ENCODE measurements around the gene USP16.

Gene USP16

GRCh38 chr21:29033301-29033700, 8.8 kb downstream of the USP16 start:
- peaks cover 4% of the 10 kb centered on the region for H3K79me2 ChIP-seq (ENCODE audit: control insufficient read depth, insufficient read depth, low read length, unreplicated experiment)

GRCh38 chr21:29033871-29034270, 9.4 kb downstream of the USP16 start:
- Histone ChIP-seq H3K79me2 (ENCODE audit: control insufficient read depth, insufficient read depth, low read length, unreplicated experiment) (peaks cover 4% of the 10 kb centered on the region), H2AFZ (ENCODE audit: low read length, unreplicated experiment) (no peak overlapping the region), H3K4me1 (ENCODE audit: control insufficient read depth, insufficient read depth, low read length, unreplicated experiment) (no peaks in the 10 kb centered on the region), H3K27me3 (ENCODE audit: insufficient read depth, low read length) (no peaks in the 10 kb centered on the region), H3K36me3 (ENCODE audit: insufficient read depth, low read length) (peaks cover 8% of the 10 kb centered on the region), H3K27ac (ENCODE audit: low read depth, low read length) (no peak overlapping the region), H3K4me3 (ENCODE audit: low read depth, low read length) (no peak overlapping the region)

More at GRCh38 chr21:29033301-29033700, 8.8 kb downstream of the USP16 start:
- no peak overlapping the region for H3K27ac ChIP-seq (ENCODE audit: low read depth, low read length)
- peaks cover 6% of the 10 kb centered on the region for H3K36me3 ChIP-seq (ENCODE audit: insufficient read depth, low read length)
- H3K27me3 ChIP-seq (ENCODE audit: insufficient read depth, low read length) = no peaks in the 10 kb centered on the region
- no peak overlapping the region for H3K4me3 ChIP-seq (ENCODE audit: low read depth, low read length)
- no peak overlapping the region for H2AFZ ChIP-seq (ENCODE audit: low read length, unreplicated experiment)
- H3K4me1 ChIP-seq (ENCODE audit: control insufficient read depth, insufficient read depth, low read length, unreplicated experiment) = no peaks in the 10 kb centered on the region

GRCh38 chr21:29034678-29035077, 10.2 kb downstream of the USP16 start:
- Histone ChIP-seq H3K79me2 (ENCODE audit: control insufficient read depth, insufficient read depth, low read length, unreplicated experiment) (peaks cover under 1% of the 10 kb centered on the region), H2AFZ (ENCODE audit: low read length, unreplicated experiment) (no peak overlapping the region), H3K27me3 (ENCODE audit: insufficient read depth, low read length) (no peaks in the 10 kb centered on the region), H3K36me3 (ENCODE audit: insufficient read depth, low read length) (peaks cover 13% of the 10 kb centered on the region), H3K4me1 (ENCODE audit: control insufficient read depth, insufficient read depth, low read length, unreplicated experiment) (no peaks in the 10 kb centered on the region), H3K4me3 (ENCODE audit: low read depth, low read length) (no peak overlapping the region), H3K27ac (ENCODE audit: low read depth, low read length) (no peak overlapping the region)

GRCh38 chr21:29052224-29052623, 27.8 kb downstream of the USP16 start:
- H3K27ac ChIP-seq (ENCODE audit: low read depth, low read length) = no peak overlapping the region
- no peak overlapping the region for H2AFZ ChIP-seq (ENCODE audit: low read length, unreplicated experiment)
- H3K4me3 ChIP-seq (ENCODE audit: low read depth, low read length) = no peak overlapping the region
- H3K27me3 ChIP-seq (ENCODE audit: insufficient read depth, low read length) = no peaks in the 10 kb centered on the region
- no peaks in the 10 kb centered on the region for H3K79me2 ChIP-seq (ENCODE audit: control insufficient read depth, insufficient read depth, low read length, unreplicated experiment)
- H3K36me3 ChIP-seq (ENCODE audit: insufficient read depth, low read length) = peaks cover 57% of the 10 kb centered on the region
- H3K4me1 ChIP-seq (ENCODE audit: control insufficient read depth, insufficient read depth, low read length, unreplicated experiment) = no peaks in the 10 kb centered on the region

- Histone ChIP-seq H3K4me3 (ENCODE audit: low read depth, low read length) (no peak overlapping the region), H3K4me1 (ENCODE audit: control insufficient read depth, insufficient read depth, low read length, unreplicated experiment) (no peaks in the 10 kb centered on the region), H3K79me2 (ENCODE audit: control insufficient read depth, insufficient read depth, low read length, unreplicated experiment) (no peaks in the 10 kb centered on the region), H2AFZ (ENCODE audit: low read length, unreplicated experiment) (no peak overlapping the region), H3K27me3 (ENCODE audit: insufficient read depth, low read length) (no peaks in the 10 kb centered on the region), H3K36me3 (ENCODE audit: insufficient read depth, low read length) (peaks cover 57% of the 10 kb centered on the region), H3K27ac (ENCODE audit: low read depth, low read length) (no peak overlapping the region)
Observed at GRCh38 chr21:29053011-29053553, 28.6 kb downstream of the USP16 start.

- no peaks in the 10 kb centered on the region for H3K4me1 ChIP-seq (ENCODE audit: control insufficient read depth, insufficient read depth, low read length, unreplicated experiment)
- H3K4me3 ChIP-seq (ENCODE audit: low read depth, low read length) = no peak overlapping the region
- no peaks in the 10 kb centered on the region for H3K27me3 ChIP-seq (ENCODE audit: insufficient read depth, low read length)
- H3K27ac ChIP-seq (ENCODE audit: low read depth, low read length) = peak overlapping the region; percentile 3; the same call in 1 of the 2 replicates
- H2AFZ ChIP-seq (ENCODE audit: low read length, unreplicated experiment) = no peak overlapping the region
- no peaks in the 10 kb centered on the region for H3K79me2 ChIP-seq (ENCODE audit: control insufficient read depth, insufficient read depth, low read length, unreplicated experiment)
- peaks cover 53% of the 10 kb centered on the region for H3K36me3 ChIP-seq (ENCODE audit: insufficient read depth, low read length)
Observed at GRCh38 chr21:29053656-29054055, 29.2 kb downstream of the USP16 start.

- H2AFZ ChIP-seq (ENCODE audit: low read length, unreplicated experiment) = no peak overlapping the region
- H3K4me1 ChIP-seq (ENCODE audit: control insufficient read depth, insufficient read depth, low read length, unreplicated experiment) = no peaks in the 10 kb centered on the region
- H3K27me3 ChIP-seq (ENCODE audit: insufficient read depth, low read length) = no peaks in the 10 kb centered on the region
- no peak overlapping the region for H3K27ac ChIP-seq (ENCODE audit: low read depth, low read length)
- H3K4me3 ChIP-seq (ENCODE audit: low read depth, low read length) = no peak overlapping the region
- no peaks in the 10 kb centered on the region for H3K79me2 ChIP-seq (ENCODE audit: control insufficient read depth, insufficient read depth, low read length, unreplicated experiment)
- H3K36me3 ChIP-seq (ENCODE audit: insufficient read depth, low read length) = peaks cover 53% of the 10 kb centered on the region
Observed at GRCh38 chr21:29055080-29055479, 30.6 kb downstream of the USP16 start.

- no peak overlapping the region for H2AFZ ChIP-seq (ENCODE audit: low read length, unreplicated experiment)
- H3K27me3 ChIP-seq (ENCODE audit: insufficient read depth, low read length) = no peaks in the 10 kb centered on the region
- no peaks in the 10 kb centered on the region for H3K4me1 ChIP-seq (ENCODE audit: control insufficient read depth, insufficient read depth, low read length, unreplicated experiment)
- no peak overlapping the region for H3K4me3 ChIP-seq (ENCODE audit: low read depth, low read length)
- peaks cover 57% of the 10 kb centered on the region for H3K36me3 ChIP-seq (ENCODE audit: insufficient read depth, low read length)
- H3K27ac ChIP-seq (ENCODE audit: low read depth, low read length) = no peak overlapping the region
- no peaks in the 10 kb centered on the region for H3K79me2 ChIP-seq (ENCODE audit: control insufficient read depth, insufficient read depth, low read length, unreplicated experiment)
Observed at GRCh38 chr21:29056005-29056404, 31.5 kb downstream of the USP16 start.

- no peaks in the 10 kb centered on the region for H3K27me3 ChIP-seq (ENCODE audit: insufficient read depth, low read length)
- H3K4me1 ChIP-seq (ENCODE audit: control insufficient read depth, insufficient read depth, low read length, unreplicated experiment) = no peaks in the 10 kb centered on the region
- no peak overlapping the region for H3K27ac ChIP-seq (ENCODE audit: low read depth, low read length)
- H3K79me2 ChIP-seq (ENCODE audit: control insufficient read depth, insufficient read depth, low read length, unreplicated experiment) = no peaks in the 10 kb centered on the region
- H3K4me3 ChIP-seq (ENCODE audit: low read depth, low read length) = no peak overlapping the region
- H3K36me3 ChIP-seq (ENCODE audit: insufficient read depth, low read length) = peaks cover 61% of the 10 kb centered on the region
- H2AFZ ChIP-seq (ENCODE audit: low read length, unreplicated experiment) = no peak overlapping the region
Observed at GRCh38 chr21:29056538-29057050, 32.1 kb downstream of the USP16 start.

- H3K27ac ChIP-seq (ENCODE audit: low read depth, low read length) = no peak overlapping the region
- H3K79me2 ChIP-seq (ENCODE audit: control insufficient read depth, insufficient read depth, low read length, unreplicated experiment) = peaks cover 28% of the 10 kb centered on the region
- no peaks in the 10 kb centered on the region for H3K4me1 ChIP-seq (ENCODE audit: control insufficient read depth, insufficient read depth, low read length, unreplicated experiment)
- no peak overlapping the region for H2AFZ ChIP-seq (ENCODE audit: low read length, unreplicated experiment)
- no peaks in the 10 kb centered on the region for H3K27me3 ChIP-seq (ENCODE audit: insufficient read depth, low read length)
- peaks cover 76% of the 10 kb centered on the region for H3K36me3 ChIP-seq (ENCODE audit: insufficient read depth, low read length)
- H3K4me3 ChIP-seq (ENCODE audit: low read depth, low read length) = no peak overlapping the region
Observed at GRCh38 chr21:29064850-29065481, 40.5 kb downstream of the USP16 start.

- peak overlapping the region; percentile 77 for H2AFZ ChIP-seq (ENCODE audit: low read length, unreplicated experiment)
- H3K4me1 ChIP-seq (ENCODE audit: control insufficient read depth, insufficient read depth, low read length, unreplicated experiment) = peaks cover 19% of the 10 kb centered on the region
- peaks cover 17% of the 10 kb centered on the region for H3K36me3 ChIP-seq (ENCODE audit: insufficient read depth, low read length)
- peak overlapping the region; percentile 96 for H3K4me3 ChIP-seq (ENCODE audit: low read depth, low read length)
- H3K27me3 ChIP-seq (ENCODE audit: insufficient read depth, low read length) = no peaks in the 10 kb centered on the region
- H3K27ac ChIP-seq (ENCODE audit: low read depth, low read length) = peak overlapping the region; percentile 80
- peaks cover 50% of the 10 kb centered on the region for H3K79me2 ChIP-seq (ENCODE audit: control insufficient read depth, insufficient read depth, low read length, unreplicated experiment)
Observed at GRCh38 chr21:29072873-29073221, 48.4 kb downstream of the USP16 start.
